Esophagus muscularis mucosa (tissue), 4 donors: ENCODE results near the gene ARHGEF7.

ENCODE experiments used
- CTCF ChIP-seq, 3 experiments: fragments of 200-600 bp in 2 of 3; fragments of 450-650 bp in 1 of 3; sonication (generic) in 2 of 3; IDR thresholded peaks; one replicate each; pipeline ENCODE4 v1.5.1; 2017 to 2019; ENCODE audit warnings: antibody characterized with exemption in 3 of 3, mild to moderate bottlenecking in 2 of 3, moderate library complexity in 1 of 3
- EP300 ChIP-seq: sonication (generic); formaldehyde crosslinking; IDR thresholded peaks from one replicate; pipeline ENCODE4 v1.6.1; 2017; ENCODE audit warnings: antibody characterized with exemption
- POLR2A ChIP-seq: fragments of 450-650 bp; IDR thresholded peaks from one replicate; pipeline ENCODE4 v1.6.1; 2017; ENCODE audit warnings: antibody characterized with exemption, moderate library complexity, mild to moderate bottlenecking, low read depth

DNA sequence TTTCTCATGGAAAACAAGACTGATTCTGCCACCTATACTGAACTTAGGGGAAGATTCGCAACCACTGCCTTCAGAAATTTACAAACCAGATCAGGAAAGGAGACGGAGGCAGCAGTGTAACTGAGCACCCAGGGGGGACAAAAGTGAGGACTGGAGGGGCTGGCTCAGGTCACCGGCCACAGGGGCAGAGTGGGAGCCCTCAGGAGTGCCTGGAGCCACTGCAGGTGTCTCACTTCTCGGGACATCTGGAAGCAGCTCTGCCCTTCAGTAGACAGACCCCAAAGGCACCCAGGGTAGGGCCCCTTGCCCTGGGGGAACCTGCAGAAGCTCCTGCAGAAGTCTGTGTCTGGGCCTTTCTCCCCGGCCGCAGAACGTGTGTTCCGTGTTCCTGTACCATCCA, 5.8 kb downstream of the ARHGEF7 start:
- TF ChIP-seq CTCF (IDR thresholded peaks at IDR 0.05) (no peak), POLR2A (no peak), EP300 (no peak)
